OCI-LY1 (cell line): ENCODE data around the gene HSPA4.

Source experiments
- CTCF ChIP-seq: fragments of 200-600 bp; sonication (generic), shearing (Covaris generic); IDR thresholded peaks from 2 replicates; pipeline ENCODE4 v1.5.1; 2017; ENCODE audit warnings: mild to moderate bottlenecking, antibody characterized with exemption, low read length, moderate library complexity, mixed read lengths
- EZH2 ChIP-seq: fragments of 200-600 bp; sonication (generic), shearing (Covaris generic); IDR thresholded peaks from 2 replicates; pipeline ENCODE4 v1.8.0; 2017; ENCODE audit warnings: borderline replicate concordance, mixed run types, mild to moderate bottlenecking, antibody characterized with exemption, low read length, moderate library complexity, mixed read lengths

GRCh38 chr5:133015466-133015865 lies 36.3 kb upstream of the HSPA4 start:
- TF ChIP-seq CTCF (no peak), EZH2 (no peak)
